ENCODE results near the gene GPI.

- TF ChIP-seq MAX (IDR thresholded peaks at IDR 0.05) (no peak), EP300 (IDR thresholded peaks at IDR 0.05; ENCODE audit: borderline replicate concordance) (no peak), USF1 (IDR thresholded peaks at IDR 0.05) (no peak), CREB1 (IDR thresholded peaks at IDR 0.05; ENCODE audit: low read depth) (no peak)
Observed at GRCh38 chr19:34356875-34357274, 8.1 kb upstream of the GPI start.
